Fibroblast of upper back skin (primary cell): ENCODE results near the gene EVI2A.
A peak's percentile ranks its signal among the peaks of the same experiment; 100 is the strongest.
"Not testable (repeated sequence)": the region's sequence is repeated elsewhere in the genome, so short reads cannot be mapped to it uniquely, and the experiment has no call there.

Experiments
- DNase-seq: peaks from one replicate; pipeline ENCODE4 v3.0.0-alpha.2; 2013

Gene EVI2A, protein sequence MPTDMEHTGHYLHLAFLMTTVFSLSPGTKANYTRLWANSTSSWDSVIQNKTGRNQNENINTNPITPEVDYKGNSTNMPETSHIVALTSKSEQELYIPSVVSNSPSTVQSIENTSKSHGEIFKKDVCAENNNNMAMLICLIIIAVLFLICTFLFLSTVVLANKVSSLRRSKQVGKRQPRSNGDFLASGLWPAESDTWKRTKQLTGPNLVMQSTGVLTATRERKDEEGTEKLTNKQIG

DNA sequence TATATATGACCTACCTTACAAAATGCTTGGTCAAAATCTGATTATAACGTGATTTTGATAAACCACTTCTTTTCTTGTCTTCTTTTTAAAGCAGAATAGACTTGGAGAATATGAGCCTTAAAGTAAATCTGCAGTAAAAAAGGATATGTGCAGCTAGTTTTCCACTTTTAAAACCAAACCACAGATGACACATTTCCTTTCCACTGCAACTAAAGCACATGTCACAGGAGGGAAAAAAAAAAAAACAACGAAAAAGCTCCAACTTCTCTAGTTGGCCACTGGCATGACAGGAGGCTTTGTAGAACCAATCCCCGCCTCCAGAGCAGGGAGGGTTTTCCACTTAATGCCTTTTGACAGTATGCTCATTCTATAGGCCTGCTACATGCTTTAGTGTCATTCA is at the start of gene EVI2A:
TSS of gene EVI2A (minus strand) at position 142 of the 400 bp plus-strand sequence. CDS start 2,609 bp downstream, outside the sequence.
- peak; percentile 89 for DNase-seq

DNA sequence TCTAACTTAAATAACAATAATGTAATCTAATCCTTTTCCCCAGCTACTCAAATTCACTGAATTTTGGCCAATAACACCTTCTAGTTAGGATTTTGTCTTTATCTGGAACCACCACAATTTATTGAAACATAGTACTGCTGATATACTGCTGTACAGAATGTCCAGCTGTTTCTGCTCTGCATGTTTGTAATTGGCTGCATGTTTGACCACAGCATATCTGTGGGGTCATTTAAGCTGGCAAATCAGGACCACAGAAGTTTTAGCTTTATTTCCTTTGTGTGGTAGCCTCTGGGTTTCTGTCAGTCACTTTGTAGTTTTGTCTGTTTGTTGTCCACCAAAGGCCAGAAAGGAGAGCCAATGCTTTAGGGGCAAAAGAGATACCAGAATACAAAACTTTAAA is 47.8 kb upstream of the EVI2A start:
- DNase-seq, result peak; percentile 29

DNA sequence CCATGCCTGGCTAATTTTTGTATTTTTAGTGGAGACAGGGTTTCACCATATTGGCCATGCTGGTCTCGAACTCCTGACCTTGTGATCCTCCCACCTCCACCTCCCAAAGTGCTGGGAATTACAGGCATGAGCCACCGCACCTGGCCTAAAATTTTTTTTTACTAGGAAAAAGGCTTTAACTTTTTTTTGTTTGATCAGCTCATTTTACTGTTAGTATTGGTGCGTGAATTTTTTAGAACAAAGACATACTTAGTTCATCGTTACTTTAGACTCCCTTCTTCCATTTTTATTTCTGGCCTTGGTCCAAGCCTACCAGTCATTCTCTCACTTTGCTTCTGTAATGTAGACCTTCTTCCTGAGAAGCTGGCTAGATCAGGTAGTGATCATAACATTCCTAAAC is 44.7 kb upstream of the EVI2A start:
- DNase-seq, result no peak

DNA sequence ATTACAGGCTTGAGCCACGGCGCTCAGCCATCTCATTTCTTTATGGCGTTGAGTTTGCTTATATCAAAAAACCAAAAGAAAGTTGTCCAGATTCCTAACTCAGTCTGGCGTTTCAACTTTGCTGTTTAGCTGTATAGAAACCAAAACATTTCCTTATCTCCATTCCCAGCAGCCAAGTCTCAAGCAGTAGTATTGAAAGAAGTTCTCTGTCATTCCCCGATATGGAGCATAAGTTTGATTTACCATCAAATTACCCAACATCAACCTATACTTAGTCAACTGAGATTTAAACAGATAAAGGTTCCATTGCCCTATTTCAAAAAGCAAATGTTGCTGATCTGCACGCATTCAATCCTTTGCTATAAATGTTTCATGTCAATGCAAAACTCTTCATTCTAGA is 42.6 kb upstream of the EVI2A start:
- DNase-seq, result no peak

DNA sequence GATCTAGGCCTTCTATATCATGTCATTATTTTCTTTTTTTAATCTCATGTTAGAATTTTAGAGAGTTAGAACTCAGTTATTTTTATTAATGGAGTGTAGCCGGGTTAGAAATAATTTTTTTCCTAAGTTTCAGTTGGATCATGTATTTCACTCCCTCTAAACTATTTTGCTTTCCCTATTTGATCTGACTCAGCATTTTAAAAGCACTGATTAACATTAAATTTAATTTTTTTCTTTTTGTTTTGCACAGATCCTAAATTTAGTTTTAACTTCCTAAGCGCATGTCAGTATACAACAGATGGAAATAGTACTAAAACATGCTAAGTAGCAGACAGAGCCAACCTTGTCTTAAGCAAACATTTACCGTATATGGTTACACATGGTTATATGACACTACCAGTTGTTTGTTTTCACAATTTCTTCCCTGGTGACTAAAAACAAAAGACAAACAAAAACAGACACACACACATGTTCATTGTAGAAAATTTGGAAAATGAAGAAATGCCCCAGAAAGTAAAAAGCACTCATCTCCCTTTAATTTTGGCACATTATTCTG is 36.5 kb upstream of the EVI2A start:
- DNase-seq, result no peak

DNA sequence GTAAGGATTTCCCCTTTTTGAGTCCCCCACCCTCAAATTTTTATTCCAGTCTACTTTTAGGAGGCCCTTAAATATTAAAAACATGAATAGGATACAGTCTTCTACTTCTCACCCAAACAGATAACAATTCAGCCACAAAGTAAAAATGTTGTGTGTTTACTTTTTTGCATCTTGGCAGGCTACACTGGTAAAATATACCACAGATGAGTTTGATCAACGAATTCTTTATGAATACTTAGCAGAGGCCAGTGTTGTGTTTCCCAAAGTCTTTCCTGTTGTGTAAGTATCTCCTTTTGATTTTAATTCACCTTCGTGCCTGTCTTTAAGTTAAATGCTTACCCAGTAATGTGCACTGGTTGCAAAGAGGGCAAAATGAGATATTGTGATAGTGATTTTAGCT is 35.7 kb upstream of the EVI2A start:
- no peak for DNase-seq

DNA sequence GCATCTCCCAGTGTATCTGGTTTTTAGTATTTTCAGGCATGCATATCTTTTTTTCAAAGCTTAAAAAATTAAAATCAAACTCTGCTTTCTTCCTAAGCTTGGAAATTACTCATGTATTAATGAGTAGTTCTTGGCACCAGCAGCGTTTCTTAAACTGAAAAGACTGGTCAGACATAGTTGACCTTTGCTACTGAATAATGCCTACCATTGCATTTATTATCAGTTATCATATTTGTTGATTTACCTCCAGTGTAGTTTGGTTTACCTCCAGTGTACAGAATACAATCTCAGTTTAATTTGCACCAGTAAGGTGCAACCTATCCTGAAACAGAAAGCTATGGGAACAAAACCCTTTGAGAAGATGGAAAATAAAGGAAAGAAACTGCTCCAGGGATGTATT is 34.5 kb upstream of the EVI2A start:
- DNase-seq, result no peak

DNA sequence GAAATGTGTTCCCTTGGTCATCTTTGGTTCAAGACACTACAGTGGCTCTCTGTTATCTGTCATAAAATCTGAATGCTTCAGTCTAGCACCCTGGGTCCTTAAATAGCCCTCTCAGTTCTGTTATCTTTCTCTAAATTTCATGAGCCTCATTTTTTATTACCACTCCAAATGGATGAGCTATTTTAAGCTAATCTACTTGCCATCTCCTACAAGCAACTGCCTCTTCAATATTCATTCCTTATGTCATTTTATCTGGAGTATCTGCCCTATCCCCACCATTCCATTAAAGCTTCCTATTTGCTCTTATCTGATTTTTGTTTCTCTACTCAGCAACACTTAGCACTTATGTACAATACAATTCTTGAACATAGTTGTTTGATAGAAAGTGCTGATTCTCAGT is 28.0 kb upstream of the EVI2A start:
- no peak for DNase-seq

DNA sequence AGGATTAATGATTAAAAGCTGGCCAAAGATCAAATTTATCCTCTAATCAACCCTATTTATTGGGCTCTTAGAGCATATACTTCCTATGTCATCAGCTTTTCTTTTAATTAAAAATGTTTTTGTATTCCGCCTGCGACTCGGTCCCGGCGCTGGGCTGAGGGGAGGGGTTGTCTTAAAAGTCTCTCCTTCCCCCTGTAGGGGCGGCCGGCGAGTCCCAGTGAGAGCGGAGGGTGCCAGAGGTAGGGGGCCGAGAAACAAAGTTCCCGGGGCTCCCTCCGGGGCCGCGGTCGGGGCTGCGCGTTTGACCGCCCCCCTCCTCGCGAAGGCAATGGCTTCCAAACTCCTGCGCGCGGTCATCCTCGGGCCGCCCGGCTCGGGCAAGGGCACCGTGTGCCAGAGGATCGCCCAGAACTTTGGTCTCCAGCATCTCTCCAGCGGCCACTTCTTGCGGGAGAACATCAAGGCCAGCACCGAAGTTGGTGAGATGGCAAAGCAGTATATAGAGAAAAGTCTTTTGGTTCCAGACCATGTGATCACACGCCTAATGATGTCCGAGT is 23.8 kb upstream of the EVI2A start:
- DNase-seq, result not testable (repeated sequence)

DNA sequence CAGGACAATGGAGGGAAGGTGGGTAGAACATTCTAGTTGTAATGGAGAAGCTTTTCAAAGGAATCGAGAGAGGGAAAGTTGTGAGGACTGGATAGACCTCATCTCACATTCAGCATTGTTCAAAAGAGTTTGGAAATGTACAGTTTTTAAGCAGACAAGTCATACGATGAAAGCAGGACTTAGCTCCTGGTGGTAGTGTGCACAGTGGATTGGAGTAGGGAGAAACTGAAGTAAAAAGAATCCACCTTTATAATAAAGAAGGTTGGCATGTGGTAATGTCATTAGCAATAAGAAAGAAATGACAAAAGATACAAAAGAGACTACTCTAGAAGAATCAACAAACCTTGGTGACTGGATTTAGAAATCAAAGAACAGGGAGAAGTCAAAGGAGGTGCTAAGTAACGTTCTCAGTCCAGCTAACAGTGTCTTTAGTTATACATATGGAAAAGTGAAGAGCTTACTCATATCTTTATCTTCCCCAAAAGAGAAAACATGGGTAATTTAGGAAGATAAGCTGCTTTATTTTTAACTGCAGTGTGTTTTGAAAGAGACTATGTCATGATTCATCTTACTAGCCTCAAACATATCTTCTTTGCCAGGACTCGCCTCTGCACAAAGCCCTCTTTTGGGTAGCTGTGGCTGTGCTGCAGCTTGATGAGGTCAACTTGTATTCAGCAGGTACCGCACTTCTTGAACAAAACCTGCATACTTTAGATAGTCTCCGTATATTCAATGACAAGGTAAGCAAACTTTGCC is 18.7 kb upstream of the EVI2A start:
- DNase-seq, result peak; percentile 72

DNA sequence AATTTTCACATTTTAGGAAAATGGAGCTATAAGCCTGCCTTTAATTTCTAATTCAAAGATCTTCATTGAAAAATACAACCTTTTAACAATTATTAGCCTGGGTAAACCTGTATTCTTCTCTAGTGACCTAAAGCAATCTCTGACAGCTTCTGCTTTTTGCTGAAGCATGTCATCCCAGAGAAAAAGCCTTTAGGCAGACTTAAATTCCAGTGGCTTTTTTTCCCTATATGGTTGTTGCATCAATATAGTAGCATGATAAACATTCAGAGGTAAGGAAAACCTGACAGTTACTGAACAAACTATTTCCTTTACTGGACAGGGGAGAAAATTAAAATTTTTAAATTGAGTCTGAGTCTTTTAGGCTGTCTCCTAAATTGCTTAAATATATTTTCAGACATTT is 7.8 kb upstream of the EVI2A start:
- peak; percentile 58 for DNase-seq

DNA sequence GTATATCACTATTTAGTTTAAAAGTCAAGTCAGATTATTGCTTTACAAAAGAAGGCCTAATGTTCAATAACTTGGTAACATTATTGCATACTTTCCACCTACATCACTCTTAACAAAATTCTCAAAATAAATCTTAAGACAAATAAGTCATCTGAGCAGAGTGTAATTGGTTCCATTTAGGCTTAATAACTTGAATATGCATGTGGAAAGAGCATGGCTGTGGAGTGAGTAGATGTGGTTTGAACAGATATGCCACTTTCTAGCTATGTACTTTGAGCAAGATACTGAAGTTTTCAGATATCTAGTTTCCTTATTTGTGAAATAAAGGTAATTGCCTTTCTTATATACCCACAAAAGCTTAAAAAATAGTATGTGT is 6.7 kb upstream of the EVI2A start:
- DNase-seq, result peak; percentile 76

DNA sequence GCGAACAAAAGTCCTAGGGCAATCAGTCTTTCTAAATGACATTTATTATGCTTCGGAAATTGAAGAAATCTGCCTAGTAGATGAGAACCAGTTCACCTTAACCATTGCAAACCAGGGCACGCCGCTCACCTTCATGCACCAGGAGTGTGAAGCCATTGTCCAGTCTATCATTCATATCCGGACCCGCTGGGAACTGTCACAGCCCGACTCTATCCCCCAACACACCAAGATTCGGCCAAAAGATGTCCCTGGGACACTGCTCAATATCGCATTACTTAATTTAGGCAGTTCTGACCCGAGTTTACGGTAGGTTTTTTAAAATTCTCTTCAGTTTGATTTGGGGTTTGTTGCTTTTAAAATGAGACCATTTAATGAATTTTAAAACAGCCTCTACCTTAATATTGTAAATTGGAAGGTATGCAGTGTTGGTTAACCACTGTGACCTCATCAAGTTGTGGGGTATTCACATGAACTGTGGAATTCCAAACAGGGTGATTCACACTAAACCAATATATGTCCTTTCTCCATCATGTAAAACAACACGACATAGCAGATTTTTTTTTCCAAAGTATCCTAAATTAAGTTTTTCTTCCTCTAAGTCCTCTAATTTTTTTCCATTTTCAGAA is 6.2 kb upstream of the EVI2A start:
- peak; percentile 93 for DNase-seq

DNA sequence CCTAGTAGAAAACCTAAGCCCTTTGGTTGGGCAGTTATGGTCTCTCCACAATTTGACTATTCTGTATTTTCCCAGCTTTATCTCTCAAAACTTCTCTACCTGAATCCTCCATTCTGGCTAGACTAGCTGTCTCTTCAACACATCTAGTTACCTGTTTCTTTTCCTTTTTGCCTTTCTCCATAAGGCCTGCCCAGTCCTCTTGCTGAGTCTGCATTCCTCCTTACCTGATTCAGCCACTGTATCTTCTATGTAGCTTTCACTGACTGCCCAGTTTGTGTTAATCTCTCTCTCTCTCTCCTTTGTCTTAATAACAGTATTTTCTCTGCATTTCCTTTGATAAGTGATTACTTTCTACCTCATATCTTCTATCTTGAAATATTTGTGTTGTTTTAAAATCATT is 2.1 kb upstream of the EVI2A start:
- no peak for DNase-seq

DNA sequence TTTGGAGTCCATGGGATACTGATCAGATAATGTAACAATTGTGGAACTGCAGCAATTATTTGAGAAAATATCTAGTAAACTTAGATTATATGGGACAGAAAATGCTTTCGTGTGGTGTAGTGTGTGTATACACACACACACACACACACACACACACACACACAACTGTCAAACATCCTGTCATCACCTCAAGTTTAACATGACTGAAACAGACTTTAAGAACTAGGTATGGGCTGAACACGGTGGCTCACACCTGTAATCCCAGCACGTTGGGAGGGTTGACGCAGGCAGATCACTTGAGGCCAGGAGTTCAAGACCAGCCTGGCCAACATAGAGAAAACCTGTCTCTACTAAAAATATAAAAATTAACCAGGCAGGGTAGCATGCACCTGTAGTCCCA is 544 bp upstream of the EVI2A start:
- DNase-seq, result no peak

DNA sequence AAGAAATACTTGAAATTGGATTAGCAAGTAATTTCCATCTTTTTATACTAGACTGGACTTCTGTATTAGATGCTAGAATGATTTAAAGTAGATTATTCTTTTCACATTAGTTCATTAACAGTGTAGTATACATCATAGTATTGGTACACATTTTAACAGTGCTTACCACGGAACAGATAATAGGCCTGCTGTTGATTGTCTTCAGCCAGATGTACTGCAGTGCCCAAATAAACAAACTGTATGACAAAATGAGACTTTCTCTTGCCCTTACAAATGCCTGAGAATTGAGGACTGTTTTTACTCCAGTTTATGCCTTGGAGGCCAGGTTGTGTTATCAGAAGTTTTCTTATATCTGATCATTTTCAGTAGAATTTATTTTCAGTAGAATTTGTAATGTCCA is 631 bp downstream of the EVI2A start:
- no peak for DNase-seq

DNA sequence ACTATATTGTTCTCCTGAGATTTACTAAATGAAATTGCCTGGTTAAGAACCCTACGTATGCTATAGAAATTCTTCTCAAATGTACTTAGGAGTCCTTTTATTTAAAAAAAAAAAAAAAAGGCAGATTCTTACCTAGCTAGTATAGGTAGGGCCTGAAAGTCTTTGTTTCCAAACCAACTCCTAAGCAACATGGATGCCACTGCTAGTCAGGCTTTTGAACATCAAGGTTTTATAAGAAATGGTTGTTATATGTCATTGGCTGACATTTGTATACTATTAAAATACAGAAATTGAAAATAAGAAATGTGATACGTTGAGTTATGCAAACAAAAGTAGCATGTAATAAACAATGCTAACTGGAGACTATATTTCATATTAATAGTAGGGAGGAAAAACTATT is 1.2 kb downstream of the EVI2A start:
- DNase-seq, result no peak

DNA sequence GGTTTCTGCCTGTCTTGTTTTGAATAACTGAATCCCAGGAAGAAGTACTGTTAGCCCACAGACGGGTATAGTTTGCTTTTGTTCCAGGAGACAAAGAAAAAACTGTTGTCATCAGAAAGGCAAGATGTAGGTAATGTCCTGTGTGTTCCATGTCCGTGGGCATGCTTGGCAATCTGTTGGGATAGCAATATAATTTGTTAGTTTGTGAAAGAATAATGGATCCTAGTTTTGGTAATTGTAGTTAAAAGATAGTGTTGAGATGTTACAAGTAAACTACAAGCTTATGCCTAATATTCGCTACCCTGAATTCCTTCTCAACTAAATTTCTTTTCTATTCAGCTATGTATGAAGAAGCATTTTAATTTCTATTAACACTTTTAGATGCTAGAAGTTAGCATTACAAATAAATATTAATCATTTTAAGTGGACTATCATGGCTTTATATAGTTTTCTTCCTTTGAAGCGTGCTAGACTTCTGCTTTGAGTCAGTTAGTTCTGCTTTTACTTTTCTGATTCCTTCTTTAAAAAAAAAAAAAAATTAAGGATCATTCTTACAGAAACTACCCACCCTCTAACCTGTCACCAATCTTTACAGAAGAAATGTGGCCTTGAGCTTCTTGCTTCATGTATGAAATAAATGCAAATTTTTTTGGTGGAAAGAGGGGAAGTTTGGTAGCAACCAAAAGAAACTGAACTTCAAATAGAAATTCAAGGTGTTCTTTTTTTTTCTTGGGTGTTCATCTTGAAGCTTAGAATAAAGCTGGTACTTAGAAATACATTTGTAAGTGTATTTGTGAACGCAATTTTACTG is 2.4 kb downstream of the EVI2A start:
- DNase-seq, result no peak

DNA sequence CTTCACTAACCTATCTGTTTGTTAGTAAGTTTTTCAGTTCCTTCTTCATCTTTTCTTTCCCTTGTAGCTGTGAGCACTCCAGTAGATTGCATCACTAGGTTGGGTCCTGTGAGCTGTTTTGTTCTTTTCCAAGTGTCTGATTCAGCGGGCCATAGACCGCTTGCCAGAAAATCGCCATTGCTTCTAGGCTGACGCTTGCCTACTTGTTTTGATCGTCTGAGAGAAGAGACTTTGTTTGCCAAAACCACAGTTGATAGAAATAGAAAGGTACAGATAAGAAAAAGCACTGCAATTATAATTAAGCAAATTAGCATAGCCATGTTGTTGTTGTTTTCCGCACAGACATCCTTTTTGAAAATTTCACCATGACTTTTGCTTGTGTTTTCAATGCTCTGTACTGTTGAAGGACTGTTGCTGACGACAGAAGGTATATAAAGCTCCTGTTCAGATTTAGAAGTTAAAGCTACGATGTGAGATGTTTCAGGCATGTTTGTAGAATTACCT is 3.1 kb downstream of the EVI2A start:
- DNase-seq, result peak; percentile 63

DNA sequence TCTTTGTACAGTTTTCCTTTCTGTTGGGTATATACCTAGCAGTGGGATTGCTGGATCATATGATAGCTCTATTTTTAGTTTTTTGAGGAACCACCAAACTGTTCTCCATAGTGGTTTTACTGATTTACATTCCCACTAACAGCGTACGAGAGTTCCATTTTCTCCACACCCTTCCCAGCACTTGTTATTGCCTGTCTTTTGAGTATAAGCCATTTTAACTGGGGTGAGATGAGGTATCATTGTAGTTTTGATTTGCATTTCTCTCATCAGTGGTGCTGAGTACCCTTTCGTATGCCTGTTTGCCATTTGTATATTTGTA is 6.7 kb downstream of the EVI2A start:
- DNase-seq, result no peak

DNA sequence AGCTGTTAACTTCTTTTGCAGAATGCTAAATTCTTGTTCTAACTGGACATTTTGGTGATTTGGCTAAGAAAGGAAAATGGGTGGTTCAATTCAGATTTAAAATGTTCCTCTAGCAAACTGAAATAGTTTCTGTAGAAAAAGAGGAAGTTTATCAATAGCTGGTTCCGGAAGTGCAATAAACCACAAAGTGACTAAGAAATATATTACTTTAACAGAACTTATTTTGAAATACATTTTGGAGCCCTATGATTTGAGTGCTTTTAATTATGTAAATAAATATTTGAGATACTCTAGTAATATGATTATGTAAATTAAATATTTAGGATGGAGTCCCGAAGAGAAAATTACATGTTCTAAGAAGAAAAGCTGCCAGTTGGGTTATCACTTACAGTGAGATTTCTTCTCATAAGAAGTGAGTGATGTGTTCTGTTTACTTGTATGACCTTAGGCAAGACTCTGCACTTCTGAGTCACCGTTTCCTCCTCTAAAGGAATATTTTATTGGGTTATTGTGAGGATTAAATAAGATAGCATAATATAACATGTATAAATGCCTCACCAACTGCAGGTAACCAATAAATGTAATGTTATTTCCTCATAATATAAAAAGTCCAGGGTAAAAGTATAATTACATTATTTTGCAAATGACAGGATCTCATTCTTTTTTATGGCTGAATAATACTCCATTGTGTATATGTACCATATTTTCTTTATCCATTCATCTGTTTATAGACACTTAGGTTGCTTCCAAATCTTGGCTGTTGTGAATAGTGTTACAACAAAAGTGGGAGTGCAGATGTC is 7.2 kb downstream of the EVI2A start, which contains the start of gene EVI2B:
TSS of gene EVI2B (minus strand) at position 73 of the 800 bp plus-strand sequence. CDS start 8,445 bp downstream, outside the sequence.
- no peak for DNase-seq

DNA sequence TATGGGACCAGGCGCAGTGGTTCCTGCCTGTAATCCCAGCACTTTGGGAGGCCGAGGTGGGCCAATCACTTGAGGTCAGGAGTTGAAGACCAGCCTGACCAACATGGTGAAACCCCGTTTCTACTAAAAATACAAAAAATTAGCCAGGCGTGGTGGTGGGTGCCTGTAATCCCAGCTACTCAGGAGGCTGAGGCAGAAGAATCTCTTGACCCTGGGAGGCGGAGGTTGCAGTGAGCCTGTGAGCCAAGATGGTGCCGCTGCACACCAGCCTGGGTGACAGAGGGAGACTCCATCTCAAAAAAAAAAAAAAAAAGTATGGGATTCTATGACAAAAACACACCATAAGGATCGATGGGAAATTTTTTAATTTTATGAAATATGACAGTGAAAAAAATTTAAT is 9.2 kb downstream of the EVI2A start:
- DNase-seq, result not testable (repeated sequence)
